ENCODE results near the gene TRHDE.

The TRHDE gene

DNA sequence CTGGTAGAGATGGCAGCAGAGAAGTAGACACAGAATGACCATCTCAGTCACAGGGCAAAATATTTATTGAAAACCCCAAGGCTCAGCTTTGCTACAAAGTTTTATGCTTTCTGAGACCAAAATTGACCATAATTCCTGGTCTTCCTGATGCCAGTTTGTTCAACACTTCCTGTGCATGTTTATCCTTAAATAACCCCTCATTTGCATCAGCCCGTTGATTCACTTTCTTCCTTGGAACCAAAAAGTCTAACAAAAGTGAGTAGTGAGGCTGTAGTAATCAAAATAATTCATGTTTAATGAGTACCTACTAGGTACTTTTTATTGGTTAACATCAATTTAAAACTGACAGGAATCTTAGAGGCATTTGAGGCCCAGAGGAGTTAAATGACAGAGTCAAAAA lies 51.7 kb downstream of the TRHDE start:
- no peak for DNase-seq

DNA sequence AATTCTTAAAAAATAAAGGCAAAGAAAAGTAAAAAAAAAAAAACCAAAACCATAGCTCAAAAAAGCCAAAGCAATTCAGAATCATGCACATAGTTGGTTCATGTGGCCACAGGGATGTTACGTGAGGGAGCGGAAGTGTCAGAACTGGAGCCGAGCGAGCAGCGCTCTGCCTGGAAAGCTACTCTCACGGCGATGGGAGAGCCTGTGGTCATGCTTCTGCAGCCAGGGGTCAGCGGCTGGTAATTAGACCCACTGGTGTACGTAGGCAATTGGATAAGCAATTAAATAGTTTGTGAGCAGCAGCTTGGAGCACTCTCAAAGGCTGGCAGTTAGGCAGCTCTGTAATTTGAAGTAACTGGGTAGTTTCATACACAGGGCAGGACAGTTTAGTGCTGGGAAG lies 58.1 kb downstream of the TRHDE start:
- DNase-seq = no peak

GRCh38 chr12:72330784-72331183 lies 58.6 kb downstream of the TRHDE start:
- no peak for DNase-seq

- no peak for DNase-seq
Measured at GRCh38 chr12:72337382-72337781, 65.2 kb downstream of the TRHDE start.

GRCh38 chr12:72337946-72338345 lies 65.8 kb downstream of the TRHDE start:
- no peak for DNase-seq

DNA sequence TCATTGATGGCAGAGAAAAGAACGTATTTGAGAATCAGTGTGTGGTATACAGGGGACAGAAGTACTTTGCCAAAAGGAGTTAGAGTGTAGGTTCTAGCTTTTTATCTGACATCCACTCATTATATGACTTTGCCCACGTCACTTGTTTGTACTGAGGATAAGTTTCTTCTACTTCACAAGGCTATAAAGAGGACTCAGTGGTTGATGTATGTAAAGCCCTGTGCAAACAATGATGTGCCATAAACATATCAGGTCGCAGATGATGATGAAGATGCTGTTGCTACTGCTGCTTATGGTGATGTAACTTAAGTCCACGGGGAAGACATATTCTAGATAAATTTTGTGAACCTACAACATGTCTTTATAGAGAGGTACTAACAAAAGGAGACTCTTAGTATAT lies 66.3 kb downstream of the TRHDE start:
- DNase-seq = no peak

DNA sequence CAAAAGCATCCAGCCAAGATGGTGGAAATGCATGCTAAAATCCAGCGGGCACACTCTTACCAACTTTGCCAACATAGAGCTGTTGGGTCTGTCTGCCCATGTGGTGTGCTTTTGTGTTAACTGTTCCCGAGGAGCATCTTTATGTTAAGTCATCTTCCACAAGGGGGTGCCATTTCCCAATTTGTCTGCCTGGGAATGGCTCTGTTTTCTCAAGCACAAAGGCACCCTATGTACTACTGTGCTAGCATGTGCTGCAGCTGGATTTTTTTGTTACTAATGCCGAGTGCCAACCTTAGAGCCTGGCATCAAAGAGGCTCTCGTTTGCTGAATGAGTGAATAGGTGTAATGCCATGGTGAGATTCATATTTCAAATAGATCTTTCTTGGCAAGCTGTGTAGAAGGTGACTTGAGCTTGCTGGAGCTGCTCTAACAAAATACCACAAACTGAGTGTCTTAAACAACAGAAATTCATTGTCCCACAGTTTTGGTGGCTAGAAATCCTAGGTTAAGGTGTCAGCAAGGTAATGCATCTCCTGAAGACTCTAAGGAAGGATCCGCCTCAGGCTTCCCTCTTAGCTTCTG lies 74.3 kb downstream of the TRHDE start:
- peak; percentile 70 for DNase-seq

DNA sequence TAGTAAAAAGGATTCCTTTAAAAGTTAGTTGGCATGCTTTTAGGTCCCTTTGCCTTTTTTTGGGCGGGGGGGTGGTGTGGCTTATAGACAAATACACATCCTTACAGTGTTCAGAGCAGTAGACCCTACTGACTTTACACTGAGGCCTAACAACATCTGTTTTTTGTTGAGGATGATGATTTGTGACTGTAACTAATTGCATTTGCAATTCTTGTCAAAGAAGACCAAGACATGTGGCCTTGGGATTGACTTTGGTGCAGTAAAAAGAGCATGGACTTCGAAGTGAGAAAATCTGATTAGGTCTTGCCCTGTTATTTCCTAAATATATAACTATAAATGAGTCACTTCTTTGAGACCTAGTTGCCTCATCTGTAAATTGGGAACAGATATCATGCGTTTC lies 77.3 kb downstream of the TRHDE start:
- no peak for DNase-seq

- DNase-seq = no peak
Measured at GRCh38 chr12:72359416-72359815, 87.2 kb downstream of the TRHDE start.

- DNase-seq = no peak
Measured at GRCh38 chr12:72365151-72365550, 93.0 kb downstream of the TRHDE start.

DNA sequence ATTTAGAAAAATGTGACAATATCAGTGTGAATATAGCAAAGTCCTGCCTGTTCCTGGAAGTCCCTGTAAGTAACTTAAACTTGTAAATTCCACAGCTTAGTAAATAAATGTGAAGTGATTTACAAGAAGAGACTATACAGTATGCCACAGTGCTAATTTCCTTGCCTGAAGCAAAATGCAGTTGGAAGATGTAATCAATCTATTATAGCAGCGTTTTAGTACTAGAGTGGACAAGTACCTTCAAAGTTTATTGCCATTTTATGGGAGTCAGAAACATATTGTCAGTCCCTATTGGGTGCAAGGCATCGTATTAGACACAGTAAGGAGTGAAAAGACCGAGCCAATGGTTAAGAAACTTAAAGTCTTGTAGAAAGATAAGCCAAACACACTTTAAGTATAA lies 94.1 kb downstream of the TRHDE start:
- no peak for DNase-seq

GRCh38 chr12:72368298-72368697 lies 96.1 kb downstream of the TRHDE start:
- DNase-seq = no peak

- no peak for DNase-seq
Measured at GRCh38 chr12:72368719-72369422, 96.7 kb downstream of the TRHDE start.

DNA sequence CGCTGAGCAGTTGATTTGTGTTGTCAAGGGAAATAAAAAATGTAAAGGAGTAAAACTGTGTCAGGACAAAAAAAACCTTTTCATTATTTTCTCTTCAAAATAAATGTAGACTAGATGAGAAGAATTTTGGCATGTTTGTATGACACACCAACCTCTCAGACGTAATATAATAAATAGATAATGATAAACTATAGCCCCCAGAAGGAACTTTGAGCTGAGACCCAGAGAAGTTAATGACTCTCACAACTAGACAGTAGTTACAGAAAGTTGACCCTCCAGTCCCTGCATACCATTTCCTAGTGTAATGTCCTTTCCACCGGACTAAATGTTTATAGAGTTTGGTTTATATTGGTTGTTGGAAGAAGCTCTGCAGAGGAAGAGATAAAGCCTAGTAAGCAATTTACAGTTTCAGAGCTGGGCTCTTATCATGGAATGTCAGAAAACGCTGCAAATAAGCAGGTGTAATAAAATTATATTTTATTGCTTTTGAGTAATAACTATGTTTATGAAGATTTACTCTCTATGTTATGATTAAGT lies 97.3 kb downstream of the TRHDE start:
- no peak for DNase-seq

- no peak for DNase-seq
Measured at GRCh38 chr12:72380441-72380840, 108.3 kb downstream of the TRHDE start.

GRCh38 chr12:72388322-72388721 lies 116.2 kb downstream of the TRHDE start:
- no peak for DNase-seq

GRCh38 chr12:72390146-72390545 lies 118.0 kb downstream of the TRHDE start:
- DNase-seq = no peak

GRCh38 chr12:72406111-72406510 lies 133.9 kb downstream of the TRHDE start:
- DNase-seq = no peak

DNA sequence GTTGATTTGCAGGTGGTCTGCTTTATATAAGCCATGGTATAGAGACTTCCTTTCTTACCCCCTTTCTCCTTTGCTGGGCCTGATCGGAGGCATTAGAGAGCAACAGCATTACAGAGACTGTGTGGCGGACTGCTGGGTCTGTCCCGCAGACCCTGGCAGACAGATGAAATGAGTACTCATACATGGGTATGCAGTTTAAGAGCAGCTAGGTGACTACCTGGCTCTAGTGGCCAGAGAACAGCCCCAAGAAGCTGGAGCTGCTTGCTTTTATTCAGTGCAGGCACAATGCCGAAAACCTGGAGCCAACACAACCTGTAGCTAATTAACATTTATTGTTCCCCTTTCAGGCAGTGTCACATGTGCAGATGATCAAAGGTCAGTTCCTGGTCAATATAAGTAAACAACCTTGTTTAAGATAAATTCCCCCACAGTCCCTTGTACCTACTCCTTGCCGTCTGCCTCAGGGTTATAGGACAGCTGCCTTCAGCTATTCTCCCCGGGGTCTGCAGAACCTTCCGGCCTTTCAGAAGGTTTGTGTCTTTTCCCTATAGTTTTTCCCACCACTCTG lies 160.0 kb downstream of the TRHDE start:
- no peak for DNase-seq

- DNase-seq = no peak
Measured at GRCh38 chr12:72433298-72433697, 161.1 kb downstream of the TRHDE start.

- DNase-seq = no peak
Measured at GRCh38 chr12:72434999-72435398, 162.8 kb downstream of the TRHDE start.

GRCh38 chr12:72442217-72442616 lies 170.0 kb downstream of the TRHDE start:
- no peak for DNase-seq

DNA sequence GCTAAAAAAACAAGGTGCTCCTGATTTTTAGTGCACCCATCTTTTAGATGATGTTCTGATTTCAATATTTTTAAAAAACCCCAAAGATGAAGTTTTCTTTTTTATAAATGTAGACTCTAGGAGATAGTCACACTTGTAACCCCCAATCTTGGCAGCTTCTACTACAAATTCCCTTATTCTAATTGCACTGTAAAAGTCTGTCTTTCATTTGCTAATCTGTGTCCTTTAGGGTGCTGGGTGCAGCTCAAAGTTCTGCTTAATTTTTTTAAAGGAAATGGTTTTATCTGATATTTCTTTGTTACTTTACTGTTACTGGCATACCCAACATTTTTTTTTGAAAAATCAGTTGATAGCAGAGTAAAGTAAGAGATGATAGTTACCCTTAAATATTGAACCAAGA lies 172.0 kb downstream of the TRHDE start:
- no peak for DNase-seq

DNA sequence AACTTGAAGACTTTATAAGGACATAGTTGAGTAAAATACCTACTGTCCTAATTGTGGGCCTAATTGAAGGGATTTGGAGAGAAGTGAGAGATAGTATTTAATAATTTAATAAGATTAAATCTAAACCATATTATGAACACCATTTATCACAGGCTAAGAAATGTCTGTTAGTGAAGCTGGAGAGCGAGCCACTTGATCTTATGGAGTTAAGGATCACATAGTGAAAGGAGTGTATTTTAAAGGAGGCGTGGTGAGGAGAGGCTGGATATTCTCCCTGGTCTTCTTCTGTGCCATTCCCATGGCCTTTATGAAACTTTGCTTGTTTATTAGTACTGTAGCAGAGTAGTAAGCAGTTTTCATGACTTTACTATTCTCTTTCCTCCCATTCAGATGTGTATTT lies 172.4 kb downstream of the TRHDE start:
- DNase-seq = no peak

DNA sequence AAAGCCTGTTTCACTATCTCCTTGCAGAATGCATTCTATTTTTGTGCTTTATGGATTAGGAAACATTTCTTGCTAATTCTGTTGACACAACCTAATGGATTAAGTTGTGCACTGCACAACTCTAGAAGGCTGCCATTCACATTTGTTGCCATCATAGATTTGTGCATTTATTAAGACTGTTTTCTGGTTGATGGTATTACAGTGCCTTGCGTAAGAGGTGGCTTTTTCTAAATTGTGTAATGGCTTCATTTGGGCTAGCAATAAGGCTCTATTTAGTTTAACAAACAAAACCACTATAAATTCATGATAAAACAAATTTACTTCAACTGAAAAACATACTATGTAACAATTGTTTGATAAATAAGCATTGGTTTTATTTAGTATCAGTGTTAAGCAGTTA lies 175.9 kb downstream of the TRHDE start:
- DNase-seq = no peak

Data from NCI-H510A (cell line).